ENCODE data around the gene RAB30.

Gene RAB30

GRCh38 chr11:83116015-83116641 lies 44.4 kb upstream of the RAB30 start:
- Histone ChIP-seq H3K27ac (ENCODE audit: poor library complexity, severe bottlenecking) (no peak overlapping the region), H3K36me3 (ENCODE audit: low read depth) (no peaks in the 10 kb centered on the region), H3K9me3 (ENCODE audit: severe bottlenecking) (no peaks in the 10 kb centered on the region), H3K4me1 (ENCODE audit: insufficient read depth, poor library complexity, severe bottlenecking) (no peaks in the 10 kb centered on the region), H3K4me3 (ENCODE audit: severe bottlenecking) (no peak overlapping the region), H3K27me3 (ENCODE audit: insufficient read depth, poor library complexity, severe bottlenecking) (no peaks in the 10 kb centered on the region)
- TF ChIP-seq CTCF (IDR thresholded peaks at IDR 0.05; ENCODE audit: poor library complexity, severe bottlenecking), result no peak
- ATAC-seq (ENCODE audit: low read depth) (no peak), DNase-seq (ENCODE audit: low spot score) (no peak)

GRCh38 chr11:83115551-83115950 lies 43.9 kb upstream of the RAB30 start:
- Histone ChIP-seq H3K27ac (ENCODE audit: poor library complexity, severe bottlenecking) (no peak overlapping the region), H3K27me3 (ENCODE audit: insufficient read depth, poor library complexity, severe bottlenecking) (no peaks in the 10 kb centered on the region), H3K4me3 (ENCODE audit: severe bottlenecking) (no peak overlapping the region), H3K36me3 (ENCODE audit: low read depth) (no peaks in the 10 kb centered on the region), H3K9me3 (ENCODE audit: severe bottlenecking) (no peaks in the 10 kb centered on the region), H3K4me1 (ENCODE audit: insufficient read depth, poor library complexity, severe bottlenecking) (no peaks in the 10 kb centered on the region)
- DNase-seq (ENCODE audit: low spot score) (no peak), ATAC-seq (ENCODE audit: low read depth) (no peak)
- TF ChIP-seq CTCF (IDR thresholded peaks at IDR 0.05; ENCODE audit: poor library complexity, severe bottlenecking), result no peak

- no peak overlapping the region for H3K27ac ChIP-seq (ENCODE audit: poor library complexity, severe bottlenecking)
- TF ChIP-seq CTCF (IDR thresholded peaks at IDR 0.05; ENCODE audit: poor library complexity, severe bottlenecking), result no peak
- no peaks in the 10 kb centered on the region for H3K27me3 ChIP-seq (ENCODE audit: insufficient read depth, poor library complexity, severe bottlenecking)
- no peaks in the 10 kb centered on the region for H3K4me1 ChIP-seq (ENCODE audit: insufficient read depth, poor library complexity, severe bottlenecking)
- H3K4me3 ChIP-seq (ENCODE audit: severe bottlenecking), result no peak overlapping the region
- ATAC-seq (ENCODE audit: low read depth), result no peak
- H3K36me3 ChIP-seq (ENCODE audit: low read depth), result no peaks in the 10 kb centered on the region
- H3K9me3 ChIP-seq (ENCODE audit: severe bottlenecking), result no peaks in the 10 kb centered on the region
- DNase-seq (ENCODE audit: low spot score), result no peak
These were observed 43.3 kb upstream of the RAB30 start for GRCh38 chr11:83115026-83115425.

GRCh38 chr11:83112886-83113285 lies 41.2 kb upstream of the RAB30 start:
- H3K27ac ChIP-seq (ENCODE audit: poor library complexity, severe bottlenecking), result no peak overlapping the region

More at GRCh38 chr11:83112886-83113285, 41.2 kb upstream of the RAB30 start:
- H3K4me3 ChIP-seq (ENCODE audit: severe bottlenecking), result no peak overlapping the region
- no peak for ATAC-seq (ENCODE audit: low read depth)
- no peaks in the 10 kb centered on the region for H3K9me3 ChIP-seq (ENCODE audit: severe bottlenecking)
- no peaks in the 10 kb centered on the region for H3K27me3 ChIP-seq (ENCODE audit: insufficient read depth, poor library complexity, severe bottlenecking)
- no peaks in the 10 kb centered on the region for H3K4me1 ChIP-seq (ENCODE audit: insufficient read depth, poor library complexity, severe bottlenecking)
- TF ChIP-seq CTCF (IDR thresholded peaks at IDR 0.05; ENCODE audit: poor library complexity, severe bottlenecking), result no peak
- no peaks in the 10 kb centered on the region for H3K36me3 ChIP-seq (ENCODE audit: low read depth)
- DNase-seq (ENCODE audit: low spot score), result no peak
